Measurements from ENCODE around the gene CCNI2. TPM values are rescaled to one million over a fixed set of nuclear protein-coding genes. Genes with fewer than 3 reads are reported as not detected.

CCNI2 gene
- total and polyA plus RNA-seq, 2 donors (not counting 3 experiments of a cell fraction or from before 2014, with no cell fraction given) = 0.25 to 0.53 TPM

- BruUV-seq (replicated peaks) = no TSS peak
- Histone ChIP-seq H3K79me2 (ENCODE audit: control insufficient read depth, insufficient read depth, low read length) (no peaks in the 10 kb centered on the region), H3K4me3 (replicated peaks in 1 of 3; ENCODE audit: insufficient read depth in 1 of 3, low read depth in 1 of 3, low read length in 3 of 3) (no peak overlapping the region), H4K20me1 (replicated peaks; ENCODE audit: control insufficient read depth, extremely low read depth, insufficient read depth, low read length) (no peaks in the 10 kb centered on the region), H3K9me1 (replicated peaks; ENCODE audit: control insufficient read depth, extremely low read depth, insufficient read depth, low read length) (no peaks in the 10 kb centered on the region), H2AFZ (ENCODE audit: low read depth, low read length) (no peak overlapping the region), H3K9ac (replicated peaks; ENCODE audit: extremely low read depth, insufficient read depth, low read length) (no peak overlapping the region), H3K4me2 (ENCODE audit: insufficient read depth, low read length) (no peak overlapping the region), H3K9me3 (replicated peaks; ENCODE audit: control insufficient read depth, insufficient read depth, low read length) (no peaks in the 10 kb centered on the region), H3K36me3 (ENCODE audit: control insufficient read depth in 2 of 2, extremely low read depth in 1 of 2, insufficient read depth in 2 of 2, low read length in 2 of 2) (peaks cover 9 to 35% of the 10 kb centered on the region in 2 experiments), H3K4me1 (ENCODE audit: control insufficient read depth, extremely low read depth, insufficient read depth, low read length) (no peaks in the 10 kb centered on the region), H3K27ac (ENCODE audit: insufficient read depth, low read depth, low read length) (no peak overlapping the region), H3K27me3 (ENCODE audit: control insufficient read depth in 2 of 2, insufficient read depth in 2 of 2, low read length in 2 of 2) (no peaks in the 10 kb centered on the region)
- TF ChIP-seq MAX (IDR thresholded peaks at IDR 0.05; ENCODE audit: insufficient read depth, insufficient read length) = no peak
- TF ChIP-seq GATA2 (IDR thresholded peaks at IDR 0.05; ENCODE audit: insufficient read depth, insufficient read length, low read depth, low read length) = no peak
- TF ChIP-seq FOS (IDR thresholded peaks at IDR 0.05; ENCODE audit: borderline replicate concordance, insufficient read depth, low read length) = no peak
- no peak for TF ChIP-seq JUN (IDR thresholded peaks at IDR 0.05; ENCODE audit: borderline replicate concordance, insufficient read depth, insufficient read length, low read depth)
- TF ChIP-seq EZH2 (IDR thresholded peaks at IDR 0.05; ENCODE audit: borderline replicate concordance, low read depth, low read length, severe bottlenecking) = no peak
- TF ChIP-seq POLR2AphosphoS5 (IDR thresholded peaks at IDR 0.05; ENCODE audit: insufficient read depth, low read depth, low read length) = no peak
- no peak for TF ChIP-seq CTCF (IDR thresholded peaks at IDR 0.05; ENCODE audit: extremely low read depth in 1 of 2, insufficient read depth in 1 of 2, low read depth in 1 of 2, low read length in 2 of 2)
- no peak for TF ChIP-seq POLR2A (IDR thresholded peaks at IDR 0.05; ENCODE audit: low read depth, low read length)
- no peak for TF ChIP-seq MYC (IDR thresholded peaks at IDR 0.05; ENCODE audit: low read depth, low read length)
- POLR2A ChIA-PET = no interaction called here
- CTCF ChIA-PET = interaction anchor here (0.9 to 1.4 kb wide), 2 partner anchors 11 to 41 kb away, joined by 3 read pairs; no protein-coding TSS in a partner anchor
- no peak for FAIRE-seq
- intact Hi-C loops (cut with micrococcal nuclease) = no loop called here
- no peak for DNase-seq (ENCODE audit: low read depth, low spot score)
- dilution Hi-C loops (cut with MboI; ENCODE audit: extremely low pct_ligation_motif_present, low sequenced_read_pairs) = no loop called here
These were observed 14.4 kb downstream of the CCNI2 start for GRCh38 chr5:132761321-132762240.
